Gastrocnemius medialis (tissue), 4 donors: ENCODE data around the gene UNC13A. TPM values are rescaled to one million over a fixed set of nuclear protein-coding genes. Genes with fewer than 3 reads are reported as not detected.

ENCODE experiments used
- ATAC-seq, 2 donors: fragments of 150-250 bp; one replicate each; pipeline ENCODE4 v1.9.1; 2016
- DNase-seq, 2 donors: peaks; one replicate each; pipeline ENCODE4 v3.0.0-alpha.2; 2019
- H3K27ac ChIP-seq, 4 donors: fragments of 200-600 bp; sonication (generic); 1 replicate in 1 of 4; 2 replicates in 3 of 4; pipeline ENCODE4 v1.5.1; 2016 to 2018; ENCODE audit warnings: mild to moderate bottlenecking in 2 of 4, moderate library complexity in 1 of 4
- H3K27me3 ChIP-seq, 3 donors: fragments of 200-600 bp; sonication (generic) in 2 of 3; 1 replicate in 1 of 3; 2 replicates in 2 of 3; pipeline versions ENCODE4 v1.5.1 to v1.6.0; 2016 to 2019; ENCODE audit warnings: mild to moderate bottlenecking in 1 of 3, moderate library complexity in 1 of 3
- H3K36me3 ChIP-seq, 2 donors: fragments of 200-600 bp; sonication (generic) in 1 of 2; one replicate each; pipeline ENCODE4 v1.5.1; 2017 to 2018
- H3K4me1 ChIP-seq, 2 donors: fragments of 200-600 bp; sonication (generic) in 1 of 2; one replicate each; pipeline ENCODE4 v1.5.1; 2016 to 2017; ENCODE audit warnings: mild to moderate bottlenecking in 2 of 2
- H3K4me3 ChIP-seq, 4 donors: fragments of 200-600 bp; sonication (generic) in 3 of 4; 1 replicate in 1 of 4; 2 replicates in 3 of 4; pipeline ENCODE4 v1.5.1; 2016 to 2019; ENCODE audit warnings: mild to moderate bottlenecking in 2 of 4
- H3K9me3 ChIP-seq, 3 donors: fragments of 200-600 bp; sonication (generic) in 2 of 3; 1 replicate in 1 of 3; 2 replicates in 2 of 3; pipeline ENCODE4 v1.5.1; 2016 to 2019
- POLR2A ChIP-seq, 2 donors: fragments of 450-650 bp; IDR thresholded peaks; one replicate each; pipeline ENCODE4 v1.6.1; 2017; ENCODE audit warnings: antibody characterized with exemption in 2 of 2, mild to moderate bottlenecking in 2 of 2, moderate library complexity in 2 of 2
- in situ Hi-C, 4 donors: fragments of 200-750 bp; cut with MboI; loops; one replicate each; pipeline versions ENCODE4 v1.15.0 to v1.8.0; 2017; ENCODE audit warnings: low sequenced_read_pairs in 4 of 4
- intact Hi-C: fragments of 100-400 bp; cut with DNase I; formaldehyde crosslinking; loops from one replicate; pipeline ENCODE4 v1.15.1; 2023; ENCODE audit warnings: low total_unique reads
- total RNA-seq, 4 donors: library from RNA; depleted of rRNA; stranded (reverse); fragments of >200 nt; gene quantifications; one replicate each; pipeline versions ENCODE4 v1.1.0 to v1.2.3, GENCODE V29; 2016
- TF ChIP-seq, protein P1 (sequence below), 5 experiments: fragments of 450-650 bp in 3 of 5; fragments of 200-600 bp in 2 of 5; sonication (generic) in 2 of 5; IDR thresholded peaks in 4 of 5; conservative IDR thresholded peaks in 1 of 5; 1 replicate in 4 of 5; 2 replicates in 1 of 5; pipeline ENCODE4 v1.5.1; 2016 to 2019; ENCODE audit warnings: antibody characterized with exemption in 5 of 5, mild to moderate bottlenecking in 3 of 5, moderate library complexity in 3 of 5

UNC13A gene
- total RNA-seq, 4 donors from 2014 or later: not detected

DNA sequence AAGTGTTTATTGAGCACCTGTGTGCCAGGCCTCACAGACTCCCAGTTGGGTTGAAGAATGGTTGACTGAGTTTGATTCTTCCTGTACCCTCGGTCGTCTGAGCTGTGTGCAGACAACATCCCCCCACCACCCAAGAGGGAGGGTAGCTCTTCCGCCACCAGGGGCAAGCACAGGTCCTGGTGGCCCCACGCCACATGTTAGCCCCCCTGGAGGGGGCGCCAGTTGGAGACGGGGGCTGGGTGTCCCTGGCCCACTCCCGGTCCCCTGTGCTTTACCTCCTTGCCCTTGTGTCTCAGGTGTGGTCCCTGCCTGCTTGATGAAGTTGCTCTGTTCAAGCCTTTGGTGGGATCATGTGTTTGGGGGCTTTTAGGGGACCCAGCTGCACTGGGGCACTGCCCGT lies 105.5 kb downstream of the UNC13A start:
- Histone ChIP-seq H3K27me3 (no peaks in the 10 kb centered on the region), H3K27ac (no peak overlapping the region), H3K4me1 (no peaks in the 10 kb centered on the region), H3K36me3 (peaks cover 0 to 38% of the 10 kb centered on the region in 2 donors), H3K9me3 (no peaks in the 10 kb centered on the region), H3K4me3 (no peak overlapping the region)
- in situ Hi-C loops: no loop called here
- DNase-seq (no peak), ATAC-seq (no peak)
- TF ChIP-seq, protein P1, sequence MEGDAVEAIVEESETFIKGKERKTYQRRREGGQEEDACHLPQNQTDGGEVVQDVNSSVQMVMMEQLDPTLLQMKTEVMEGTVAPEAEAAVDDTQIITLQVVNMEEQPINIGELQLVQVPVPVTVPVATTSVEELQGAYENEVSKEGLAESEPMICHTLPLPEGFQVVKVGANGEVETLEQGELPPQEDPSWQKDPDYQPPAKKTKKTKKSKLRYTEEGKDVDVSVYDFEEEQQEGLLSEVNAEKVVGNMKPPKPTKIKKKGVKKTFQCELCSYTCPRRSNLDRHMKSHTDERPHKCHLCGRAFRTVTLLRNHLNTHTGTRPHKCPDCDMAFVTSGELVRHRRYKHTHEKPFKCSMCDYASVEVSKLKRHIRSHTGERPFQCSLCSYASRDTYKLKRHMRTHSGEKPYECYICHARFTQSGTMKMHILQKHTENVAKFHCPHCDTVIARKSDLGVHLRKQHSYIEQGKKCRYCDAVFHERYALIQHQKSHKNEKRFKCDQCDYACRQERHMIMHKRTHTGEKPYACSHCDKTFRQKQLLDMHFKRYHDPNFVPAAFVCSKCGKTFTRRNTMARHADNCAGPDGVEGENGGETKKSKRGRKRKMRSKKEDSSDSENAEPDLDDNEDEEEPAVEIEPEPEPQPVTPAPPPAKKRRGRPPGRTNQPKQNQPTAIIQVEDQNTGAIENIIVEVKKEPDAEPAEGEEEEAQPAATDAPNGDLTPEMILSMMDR (IDR thresholded peaks at IDR 0.05 in 4 of 5, conservative IDR thresholded peaks at IDR 0.05 in 1 of 5): no peak
- TF ChIP-seq POLR2A (IDR thresholded peaks at IDR 0.05): no peak
- intact Hi-C loops: no loop called here

DNA sequence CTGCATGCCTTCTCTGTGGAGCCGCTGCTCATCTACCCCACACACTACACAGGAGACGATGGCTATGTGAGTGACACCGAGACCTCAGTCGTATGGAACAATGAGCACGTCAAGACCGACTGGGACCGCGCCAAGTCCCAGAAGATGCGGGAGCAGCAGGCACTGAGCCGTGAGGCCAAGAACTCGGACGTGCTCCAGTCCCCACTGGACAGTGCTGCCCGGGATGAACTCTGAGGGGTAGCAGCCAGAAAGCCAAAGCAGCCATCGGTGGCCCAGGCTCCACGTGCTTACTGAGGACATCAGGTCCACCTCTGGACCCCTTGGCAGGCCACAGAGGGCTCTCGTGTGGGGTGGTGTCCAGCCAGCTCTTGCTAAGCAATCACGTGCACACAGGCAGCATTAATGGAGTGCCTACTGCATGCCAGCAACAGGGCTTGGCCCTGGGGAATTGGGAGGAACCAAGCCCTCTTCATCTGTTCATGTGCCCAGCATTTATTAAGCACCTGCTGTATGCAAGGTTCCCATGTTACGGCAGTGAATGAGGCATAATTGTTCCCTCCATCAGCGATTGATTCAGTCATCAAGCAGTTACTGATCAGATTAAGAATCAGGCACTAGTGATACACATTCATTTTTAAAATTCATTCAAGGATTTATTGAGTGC lies 106.8 kb downstream of the UNC13A start:
- Histone ChIP-seq H3K4me1 (no peaks in the 10 kb centered on the region), H3K27me3 (no peaks in the 10 kb centered on the region), H3K27ac (no peak overlapping the region), H3K9me3 (no peaks in the 10 kb centered on the region), H3K36me3 (peaks cover 0 to 46% of the 10 kb centered on the region in 2 donors), H3K4me3 (no peak overlapping the region)
- TF ChIP-seq POLR2A (IDR thresholded peaks at IDR 0.05): no peak
- TF ChIP-seq, protein P1 (IDR thresholded peaks at IDR 0.05 in 4 of 5, conservative IDR thresholded peaks at IDR 0.05 in 1 of 5): no peak
- intact Hi-C loops: no loop called here
- ATAC-seq (no peak), DNase-seq (no peak)
- in situ Hi-C loops: no loop called here

DNA sequence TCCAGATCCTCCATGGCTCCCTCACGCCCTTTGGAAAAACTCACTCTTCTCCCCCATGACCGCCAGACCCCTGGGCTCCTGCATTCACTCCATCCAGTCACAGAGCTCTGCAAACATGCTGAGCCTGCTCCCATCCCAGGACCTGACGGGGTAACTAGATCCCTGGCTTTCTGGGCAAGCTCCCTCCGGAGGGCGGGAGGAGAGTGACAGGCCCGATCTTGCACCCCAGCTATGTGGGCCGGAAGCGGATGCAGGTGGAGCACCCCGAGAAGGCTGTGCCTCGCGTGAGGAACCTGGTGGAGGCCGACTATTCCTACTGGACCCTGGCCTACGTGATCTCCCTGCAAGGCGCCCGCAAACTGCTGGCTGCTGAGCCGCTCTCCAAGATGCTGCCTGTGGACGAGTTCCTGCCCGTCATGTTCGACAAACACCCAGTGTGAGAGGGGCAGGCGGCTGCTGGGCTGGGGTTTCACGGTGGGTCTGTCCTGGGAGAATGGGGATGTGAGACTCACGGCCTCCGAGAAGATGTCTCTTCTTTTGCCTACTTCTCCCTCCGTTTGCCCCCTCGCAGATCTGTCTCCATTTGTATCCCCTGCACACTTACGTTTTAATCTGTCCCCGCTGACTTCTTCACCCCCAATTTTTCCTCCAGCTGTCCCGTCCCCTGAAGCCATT lies 107.5 kb downstream of the UNC13A start:
- H3K4me3 ChIP-seq: no peak overlapping the region
- no peaks in the 10 kb centered on the region for H3K4me1 ChIP-seq
- in situ Hi-C loops (no loop called here), intact Hi-C loops (no loop called here)
- ATAC-seq (no peak), DNase-seq (no peak)
- TF ChIP-seq, protein P1 (IDR thresholded peaks at IDR 0.05 in 4 of 5, conservative IDR thresholded peaks at IDR 0.05 in 1 of 5): no peak
- no peak for TF ChIP-seq POLR2A (IDR thresholded peaks at IDR 0.05)
- H3K27ac ChIP-seq: no peak overlapping the region
- peaks cover 0 to 53% of the 10 kb centered on the region in 2 donors for H3K36me3 ChIP-seq
- H3K27me3 ChIP-seq: no peaks in the 10 kb centered on the region
- no peaks in the 10 kb centered on the region for H3K9me3 ChIP-seq

DNA sequence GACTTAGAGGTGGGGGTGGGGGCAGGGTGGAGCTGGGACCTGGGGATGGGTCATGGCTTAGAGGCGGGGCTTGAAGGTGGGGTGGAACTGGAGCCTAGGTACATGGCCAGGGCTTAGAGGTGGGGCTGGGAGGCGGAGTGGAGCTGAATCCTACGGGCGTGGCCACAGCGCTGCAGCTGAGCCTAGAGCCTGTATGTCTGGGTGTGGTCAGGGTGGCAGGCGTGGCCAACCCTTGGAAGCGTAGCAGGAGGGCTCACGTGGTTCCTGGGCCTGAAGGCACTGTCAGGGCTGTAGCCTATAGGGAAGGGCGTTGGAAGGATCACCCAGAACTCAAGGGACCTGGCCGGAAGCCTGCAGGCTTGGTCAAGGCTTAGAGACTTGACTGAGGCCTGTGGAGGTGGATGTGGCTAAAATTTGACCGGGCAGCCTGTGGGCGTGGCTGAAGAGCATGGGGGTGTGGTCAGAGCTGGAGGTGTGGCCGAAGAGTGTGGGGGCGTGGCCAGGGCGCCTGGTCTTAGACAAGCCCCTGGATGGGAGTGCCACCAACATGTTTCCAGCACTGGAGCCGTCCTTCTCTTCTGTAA lies 108.4 kb downstream of the UNC13A start:
- intact Hi-C loops: no loop called here
- peaks cover 0 to 54% of the 10 kb centered on the region in 2 donors for H3K36me3 ChIP-seq
- no peak overlapping the region for H3K4me3 ChIP-seq
- DNase-seq: peak in 1 of 2 donors; percentile 36
- TF ChIP-seq, protein P1 (IDR thresholded peaks at IDR 0.05 in 4 of 5, conservative IDR thresholded peaks at IDR 0.05 in 1 of 5): no peak
- no peak for TF ChIP-seq POLR2A (IDR thresholded peaks at IDR 0.05)
- in situ Hi-C loops: loop anchor here in 1 of 4 donors (10.0 kb wide), 1 partner anchor 125 kb away; no protein-coding TSS in a partner anchor
- H3K27me3 ChIP-seq: no peaks in the 10 kb centered on the region
- peak in 1 of 2 donors; percentile 56 for ATAC-seq
- H3K4me1 ChIP-seq: no peaks in the 10 kb centered on the region
- no peaks in the 10 kb centered on the region for H3K9me3 ChIP-seq
- H3K27ac ChIP-seq: no peak overlapping the region
